ENCODE measurements around the gene METRNL.
"Not testable (repeated sequence)": the region's sequence is repeated elsewhere in the genome, so short reads cannot be mapped to it uniquely, and the experiment has no call there.

METRNL gene

DNA sequence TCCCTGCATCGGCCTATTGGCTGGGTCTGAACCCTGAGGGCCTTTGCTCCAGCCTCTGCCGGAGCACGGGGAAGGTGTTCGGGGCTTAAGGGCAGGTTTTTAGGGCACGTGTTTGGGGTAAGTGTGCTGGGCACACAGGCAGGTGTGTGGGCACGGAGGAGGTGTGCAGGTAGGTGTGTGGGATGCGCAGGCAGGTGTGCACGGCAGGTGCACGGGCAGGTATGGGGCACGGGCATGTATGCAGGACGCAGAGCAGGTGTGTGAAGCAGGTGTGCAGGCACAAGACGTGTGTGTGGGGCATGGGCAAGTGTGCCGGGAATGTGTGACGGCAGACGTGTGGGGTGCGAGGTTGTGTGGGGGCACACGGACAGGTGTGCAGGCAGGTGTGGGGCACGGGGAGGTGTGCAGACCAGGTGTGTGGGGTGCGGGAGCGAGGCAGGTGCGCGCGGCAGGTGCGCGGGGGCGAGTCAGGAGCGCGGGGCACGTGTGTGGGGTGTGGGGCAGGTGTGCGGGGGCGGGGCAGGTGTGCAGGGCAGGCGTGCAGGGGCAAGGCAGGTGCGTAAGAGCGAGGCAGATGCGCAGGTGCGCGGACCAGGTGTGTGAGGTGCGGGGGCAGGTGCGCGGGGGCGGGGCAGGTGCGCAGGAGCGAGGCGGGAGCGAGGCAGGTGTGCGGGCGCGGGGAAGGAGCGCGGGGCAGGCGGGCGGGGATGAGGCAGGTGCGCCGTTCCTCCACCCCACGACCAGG, 28.6 kb upstream of the METRNL start:
- H3K27ac ChIP-seq = peak overlapping the region; percentile 75 to 92 (median 85)
- H3K36me3 ChIP-seq = peaks cover 5 to 18% (median 14%) of the 10 kb centered on the region in 11 experiments; a peak in 21 of 22 replicates
- peaks cover 6 to 32% (median 20%) of the 10 kb centered on the region in 11 experiments; a peak in 21 of 22 replicates for H3K9me3 ChIP-seq (replicated peaks in 1 of 11)
- no peak for TF ChIP-seq Cebpa-rat (IDR thresholded peaks at IDR 0.05)
- H3K27me3 ChIP-seq = no peaks in the 10 kb centered on the region
- H3K4me2 ChIP-seq = peak overlapping the region; percentile 77 to 93 (median 83)
- peaks cover 47 to 77% (median 65%) of the 10 kb centered on the region in 10 experiments for H3K4me1 ChIP-seq
- H3K4me3 ChIP-seq = peak overlapping the region; percentile 59 to 72 (median 66)
- H4K20me1 ChIP-seq = no peaks in the 10 kb centered on the region
- peak overlapping the region; percentile 77 to 91 (median 84) for H3K9ac ChIP-seq

DNA sequence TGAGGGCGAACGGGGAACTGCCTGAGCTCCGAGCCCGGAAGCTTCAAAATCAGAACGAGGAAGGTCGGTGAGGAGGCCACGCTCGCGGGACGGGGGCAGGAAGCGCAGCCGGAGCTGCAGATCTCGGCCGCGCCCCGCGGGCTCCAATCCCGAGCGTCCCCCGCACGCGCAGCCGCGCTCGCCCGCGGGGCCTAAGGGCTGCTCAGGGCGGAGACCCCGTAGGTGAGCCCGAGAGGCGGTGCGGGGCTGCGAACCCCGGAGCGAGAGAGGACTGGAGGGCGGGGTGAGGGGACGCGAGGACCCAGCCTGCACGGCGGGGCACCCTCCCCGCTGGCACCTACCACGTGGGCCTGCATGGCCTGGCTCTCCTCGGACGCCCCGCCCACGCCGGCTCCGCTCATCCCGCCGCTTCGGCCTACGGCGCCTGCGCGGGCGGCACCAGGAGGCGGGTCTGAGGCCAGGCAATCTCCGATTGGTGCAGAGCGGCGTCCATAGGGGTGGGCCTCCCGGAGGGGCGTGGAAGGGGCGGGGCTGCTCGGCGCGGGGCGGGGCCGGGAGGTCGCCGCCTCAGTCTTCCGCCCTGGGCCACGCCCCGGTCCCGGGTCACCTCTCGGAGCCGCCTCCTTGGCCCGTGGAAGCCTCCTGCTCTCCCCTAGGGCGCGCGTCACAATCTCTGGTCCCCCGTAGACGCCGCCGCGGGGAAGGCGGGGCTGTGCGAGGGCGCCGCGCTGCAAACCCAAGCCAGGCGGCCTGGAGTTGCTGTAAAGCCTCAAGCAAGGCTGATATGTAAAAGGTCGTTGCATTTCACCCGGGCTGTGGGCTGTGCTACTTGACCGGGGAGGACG, 27.8 kb upstream of the METRNL start:
- H3K36me3 ChIP-seq = peaks cover 5 to 10% (median 6%) of the 10 kb centered on the region in 11 experiments; a peak in 21 of 22 replicates
- H3K4me2 ChIP-seq = peak overlapping the region; percentile 77 to 99 (median 92)
- no peak for TF ChIP-seq Cebpa-rat (IDR thresholded peaks at IDR 0.05)
- peak overlapping the region; percentile 77 to 91 (median 84) for H3K9ac ChIP-seq
- no peaks in the 10 kb centered on the region for H4K20me1 ChIP-seq
- H3K27ac ChIP-seq = peak overlapping the region; percentile 80 to 92 (median 87)
- peaks cover 47 to 85% (median 72%) of the 10 kb centered on the region in 10 experiments for H3K4me1 ChIP-seq
- H3K9me3 ChIP-seq (replicated peaks in 1 of 11) = peaks cover 6 to 24% (median 12%) of the 10 kb centered on the region in 11 experiments; a peak in 21 of 22 replicates
- H3K27me3 ChIP-seq = no peaks in the 10 kb centered on the region
- peak overlapping the region; percentile 59 to 72 (median 66) for H3K4me3 ChIP-seq

GRCh38 chr17:83052241-83052564, 27.2 kb upstream of the METRNL start:
- peak overlapping the region; percentile 25 to 63 (median 39); a peak in 14 of 20 replicates for H3K4me3 ChIP-seq

DNA sequence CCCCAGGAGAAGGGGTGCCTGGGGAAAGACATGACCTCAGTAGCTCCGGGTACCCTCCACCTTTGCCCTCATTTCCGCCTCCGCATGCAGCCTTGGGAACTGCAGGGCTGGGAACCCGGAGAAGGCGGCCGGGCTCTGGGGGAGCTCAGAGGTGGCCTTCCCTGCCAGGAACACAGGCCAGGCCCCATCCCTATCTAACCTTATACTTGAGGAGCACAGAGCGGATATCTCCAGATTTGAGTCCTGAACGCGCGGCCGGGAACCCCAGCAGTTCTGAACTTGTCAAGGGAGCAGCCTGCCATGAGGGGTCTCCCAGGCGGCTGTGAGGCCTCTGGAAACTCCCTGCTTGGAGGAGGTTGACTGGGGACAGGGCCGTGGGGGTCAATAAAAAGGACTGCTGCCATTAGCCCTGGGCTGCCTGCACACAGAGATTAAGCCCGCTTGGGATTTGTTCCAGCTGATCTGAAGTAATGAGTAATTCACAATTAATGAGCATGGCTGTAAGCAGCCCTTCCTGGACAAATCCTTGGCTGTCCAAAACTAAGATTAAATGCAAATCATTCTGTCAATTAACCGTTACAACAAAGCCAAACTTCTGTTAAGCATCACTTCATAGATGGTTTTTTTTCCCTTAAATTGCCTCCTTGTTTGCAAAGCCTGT, 26.3 kb upstream of the METRNL start:
- Histone ChIP-seq H3K36me3 (no peaks in the 10 kb centered on the region; a peak in 2 of 22 replicates), H3K4me2 (peak overlapping the region; percentile 46 to 96 (median 67); a peak in 21 of 22 replicates), H3K9me3 (replicated peaks in 1 of 11) (peaks cover 0 to 11% (median under 1%) of the 10 kb centered on the region in 11 experiments; a peak in 9 of 22 replicates), H3K27ac (peak overlapping the region in 9 of 11 experiments; percentile 30 to 90 (median 76); a peak in 18 of 22 replicates), H3K4me3 (no peak overlapping the region), H3K27me3 (no peaks in the 10 kb centered on the region), H3K9ac (peak overlapping the region in 5 of 11 experiments; percentile 6 to 76 (median 34); a peak in 9 of 22 replicates), H4K20me1 (no peaks in the 10 kb centered on the region), H3K4me1 (peaks cover 42 to 80% (median 69%) of the 10 kb centered on the region in 10 experiments)
- TF ChIP-seq Cebpa-rat (IDR thresholded peaks at IDR 0.05) = no peak

More at GRCh38 chr17:83052241-83052564, 27.2 kb upstream of the METRNL start:
- no peaks in the 10 kb centered on the region for H4K20me1 ChIP-seq
- H3K9ac ChIP-seq = peak overlapping the region; percentile 63 to 83 (median 77)
- H3K4me1 ChIP-seq = peaks cover 47 to 84% (median 74%) of the 10 kb centered on the region in 10 experiments
- H3K27me3 ChIP-seq = no peaks in the 10 kb centered on the region
- H3K27ac ChIP-seq = peak overlapping the region; percentile 66 to 90 (median 82)
- no peak for TF ChIP-seq Cebpa-rat (IDR thresholded peaks at IDR 0.05)
- H3K9me3 ChIP-seq (replicated peaks in 1 of 11) = peaks cover 0 to 18% (median 6%) of the 10 kb centered on the region in 11 experiments; a peak in 17 of 22 replicates
- H3K4me2 ChIP-seq = peak overlapping the region; percentile 68 to 99 (median 92)
- peaks cover 0 to 4% (median under 1%) of the 10 kb centered on the region in 11 experiments; a peak in 11 of 22 replicates for H3K36me3 ChIP-seq

- Histone ChIP-seq H4K20me1 (no peaks in the 10 kb centered on the region), H3K9ac (peak overlapping the region in 4 of 11 experiments; percentile 15 to 76 (median 44); a peak in 7 of 22 replicates), H3K27ac (peak overlapping the region in 9 of 11 experiments; percentile 6 to 90 (median 61); a peak in 14 of 22 replicates), H3K9me3 (replicated peaks in 1 of 11) (peaks cover 0 to 9% (median 0%) of the 10 kb centered on the region in 11 experiments; a peak in 2 of 22 replicates), H3K4me2 (peak overlapping the region; percentile 46 to 96 (median 67)), H3K36me3 (no peaks in the 10 kb centered on the region), H3K27me3 (no peaks in the 10 kb centered on the region), H3K4me1 (peaks cover 35 to 72% (median 62%) of the 10 kb centered on the region in 10 experiments), H3K4me3 (no peak overlapping the region)
- no peak for TF ChIP-seq Cebpa-rat (IDR thresholded peaks at IDR 0.05)
These were observed 25.5 kb upstream of the METRNL start for GRCh38 chr17:83053739-83054451.

GRCh38 chr17:83054518-83055125, 24.8 kb upstream of the METRNL start:
- peak overlapping the region; percentile 46 to 96 (median 67) for H3K4me2 ChIP-seq
- peak overlapping the region in 6 of 11 experiments; percentile 43 to 90 (median 76); a peak in 10 of 22 replicates for H3K27ac ChIP-seq
- H3K4me3 ChIP-seq = no peak overlapping the region
- no peak for TF ChIP-seq Cebpa-rat (IDR thresholded peaks at IDR 0.05)
- H3K27me3 ChIP-seq = no peaks in the 10 kb centered on the region
- H3K4me1 ChIP-seq = peaks cover 28 to 65% (median 55%) of the 10 kb centered on the region in 10 experiments
- no peaks in the 10 kb centered on the region for H3K36me3 ChIP-seq
- H4K20me1 ChIP-seq = no peaks in the 10 kb centered on the region
- H3K9me3 ChIP-seq (replicated peaks in 1 of 11) = peaks cover 0 to 5% (median 0%) of the 10 kb centered on the region in 11 experiments; a peak in 2 of 22 replicates
- peak overlapping the region in 2 of 11 experiments; percentile 2 to 34; a peak in 1 of 22 replicates for H3K9ac ChIP-seq

- not testable (repeated sequence) for H3K9ac ChIP-seq; H3K9me3 ChIP-seq (replicated peaks in 1 of 11); H3K4me3 ChIP-seq; H3K36me3 ChIP-seq; H4K20me1 ChIP-seq; H3K27me3 ChIP-seq; H3K27ac ChIP-seq
- Histone ChIP-seq H3K4me1 (peaks cover 27 to 60% (median 49%) of the 10 kb centered on the region in 10 experiments), H3K4me2 (peak overlapping the region in 3 of 11 experiments; percentile 71 to 96 (median 92); a peak in 6 of 22 replicates)
These were observed 24.2 kb upstream of the METRNL start for GRCh38 chr17:83055176-83055575.

Measured in BLaER1 treated with 17β-estradiol and CSF1 and Interleukin-3, amounts not matched to agents 10 nM and 100 nM (cell line).